ENCODE measurements around the gene WNT9B.

- TF ChIP-seq CREB1 (IDR thresholded peaks at IDR 0.05; ENCODE audit: low read depth) (no peak), TAF1 (IDR thresholded peaks at IDR 0.05; ENCODE audit: low read depth) (no peak), YY1 (IDR thresholded peaks at IDR 0.05; ENCODE audit: low read depth) (no peak), RAD21 (IDR thresholded peaks at IDR 0.05; ENCODE audit: low read depth) (no peak), REST (IDR thresholded peaks at IDR 0.05; ENCODE audit: low read depth) (no peak), EGR1 (IDR thresholded peaks at IDR 0.05) (no peak), TCF12 (IDR thresholded peaks at IDR 0.05; ENCODE audit: low read depth) (no peak), TEAD4 (IDR thresholded peaks at IDR 0.05) (no peak), NFIC (IDR thresholded peaks at IDR 0.05) (no peak)
Observed at GRCh38 chr17:46857600-46857999, 6.2 kb downstream of the WNT9B start.

Measured in Ishikawa (cell line).